ENCODE data around the gene UMAD1.

UMAD1 gene

DNA sequence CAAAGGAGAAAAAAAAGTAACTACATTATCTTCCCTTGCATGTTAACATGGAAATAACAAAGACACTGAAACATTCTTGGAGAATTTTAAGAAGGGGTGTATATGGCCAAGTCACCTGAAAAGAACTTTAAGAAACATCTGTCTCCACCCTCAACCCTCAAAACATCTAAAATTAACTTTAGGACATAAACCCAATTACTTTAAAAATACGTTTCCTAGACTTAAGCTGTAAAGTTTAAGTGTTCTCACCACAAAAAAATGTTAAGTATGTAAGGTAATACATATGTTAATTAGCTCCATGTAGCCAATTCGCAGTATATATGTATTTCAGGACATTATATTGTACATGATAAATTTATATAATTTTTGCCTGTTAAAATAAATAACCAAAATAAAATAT is 257.0 kb downstream of the UMAD1 start:
- no peak for DNase-seq

GRCh38 chr7:7897949-7898515 is 257.5 kb downstream of the UMAD1 start:
- DNase-seq, result no peak

DNA sequence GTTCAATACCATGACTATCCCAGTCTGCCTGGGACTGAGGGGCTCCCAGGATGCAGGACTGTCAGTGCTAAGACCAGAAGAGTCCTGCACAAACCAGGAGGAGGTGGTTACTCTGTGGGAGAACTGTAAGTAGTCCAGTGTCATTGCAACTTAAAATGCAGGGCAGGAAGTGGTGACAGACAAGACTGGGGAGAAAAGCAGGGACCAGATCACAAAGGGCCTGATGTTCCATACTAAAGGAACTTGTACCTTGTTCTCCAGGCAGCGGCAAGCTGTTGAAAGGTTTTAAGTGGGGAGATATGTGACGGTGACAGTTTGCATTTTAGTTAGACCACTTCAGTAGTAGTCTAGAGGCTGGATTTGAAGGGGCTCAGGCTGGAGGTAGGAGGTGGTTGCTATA is 262.3 kb downstream of the UMAD1 start:
- no peak for DNase-seq

GRCh38 chr7:7907306-7907705 is 266.8 kb downstream of the UMAD1 start:
- DNase-seq, result no peak

- no peak for DNase-seq
Measured at GRCh38 chr7:7908622-7909145, 268.1 kb downstream of the UMAD1 start.

GRCh38 chr7:7909376-7909775 is 268.8 kb downstream of the UMAD1 start:
- no peak for DNase-seq

GRCh38 chr7:7911369-7912123 is 271.0 kb downstream of the UMAD1 start:
- no peak for DNase-seq

DNA sequence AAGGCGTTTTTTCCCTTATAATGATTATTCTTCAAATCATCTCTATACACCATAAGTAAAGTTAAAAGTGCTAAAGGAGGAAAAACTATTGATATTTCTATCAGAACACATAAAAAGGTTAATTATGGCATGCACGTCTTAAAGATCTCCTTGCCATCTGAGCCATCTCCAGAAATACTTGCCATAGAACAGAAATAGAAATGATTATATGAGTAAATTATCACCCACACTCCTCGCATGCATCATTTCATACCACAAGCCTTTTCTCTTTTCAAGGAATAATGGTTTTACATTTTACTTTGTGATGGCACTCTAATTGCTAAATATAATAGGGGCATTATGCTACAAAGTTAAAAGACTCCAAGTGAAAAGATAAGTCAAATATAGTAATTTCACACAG is 272.4 kb downstream of the UMAD1 start:
- no peak for DNase-seq

DNA sequence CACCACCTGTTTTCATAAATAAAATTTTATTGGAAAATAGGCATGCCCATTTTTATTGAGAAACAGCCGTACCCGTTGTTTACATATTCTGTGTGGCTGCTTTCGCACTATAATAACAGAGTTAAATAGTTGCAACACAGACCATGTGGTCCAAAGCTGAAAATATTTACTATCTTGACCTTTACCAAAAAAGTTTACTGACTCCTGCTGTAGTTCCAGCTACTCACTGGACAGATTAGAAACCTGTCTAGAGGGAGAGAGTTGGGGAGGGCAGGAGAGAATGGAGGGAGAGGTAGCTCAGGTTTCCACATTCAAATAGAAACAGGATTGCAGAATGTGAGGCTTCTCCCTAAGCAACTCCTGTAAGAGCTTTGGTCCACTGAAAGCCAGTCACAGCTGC is 273.0 kb downstream of the UMAD1 start:
- DNase-seq, result no peak

GRCh38 chr7:7914547-7914946 is 274.0 kb downstream of the UMAD1 start:
- DNase-seq, result no peak

DNA sequence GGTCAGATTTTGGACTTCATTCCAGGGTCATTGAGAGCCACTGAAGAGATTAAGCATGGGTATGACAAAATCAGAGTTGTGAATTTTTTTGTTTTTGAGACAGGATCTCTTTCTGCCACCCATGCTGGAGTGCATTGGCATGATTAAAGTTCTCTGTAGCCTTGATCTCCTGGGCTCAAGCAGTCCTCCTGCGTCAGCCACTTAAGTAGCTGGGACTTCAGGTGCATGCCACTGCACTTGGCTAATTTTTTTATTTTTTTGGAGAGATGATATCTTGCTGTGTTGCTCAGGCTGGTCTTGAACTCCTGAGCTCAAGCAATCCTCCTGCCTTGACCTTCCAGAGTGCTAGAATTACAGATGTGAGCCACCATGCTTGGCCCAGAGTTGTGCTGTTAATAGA is 275.5 kb downstream of the UMAD1 start:
- no peak for DNase-seq

DNA sequence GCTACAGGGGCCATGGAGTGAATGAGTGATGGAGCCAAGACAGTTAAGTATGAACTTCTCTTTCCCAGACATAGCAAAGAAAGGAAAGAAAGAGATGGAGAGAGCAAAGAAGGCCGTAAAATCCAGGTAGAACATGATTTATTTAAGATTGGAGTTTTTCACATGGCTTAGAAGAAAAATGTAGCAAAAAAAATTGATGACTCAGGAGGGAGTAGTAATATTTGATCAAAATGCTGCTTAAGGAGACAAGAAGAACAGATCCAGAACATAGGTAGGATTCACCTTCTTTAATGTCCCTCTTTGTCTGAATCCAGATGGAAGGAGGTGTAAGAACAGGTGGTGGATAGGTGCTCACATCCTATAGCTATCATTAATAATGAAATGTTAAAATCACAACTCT is 277.0 kb downstream of the UMAD1 start:
- DNase-seq, result no peak

- DNase-seq, result no peak
Measured at GRCh38 chr7:7918736-7919448, 278.3 kb downstream of the UMAD1 start.

GRCh38 chr7:7919449-7919945 is 278.9 kb downstream of the UMAD1 start:
- no peak for DNase-seq

- no peak for DNase-seq
Measured at GRCh38 chr7:7920056-7920455, 279.5 kb downstream of the UMAD1 start.

GRCh38 chr7:7920481-7920880 is 279.9 kb downstream of the UMAD1 start:
- no peak for DNase-seq

DNA sequence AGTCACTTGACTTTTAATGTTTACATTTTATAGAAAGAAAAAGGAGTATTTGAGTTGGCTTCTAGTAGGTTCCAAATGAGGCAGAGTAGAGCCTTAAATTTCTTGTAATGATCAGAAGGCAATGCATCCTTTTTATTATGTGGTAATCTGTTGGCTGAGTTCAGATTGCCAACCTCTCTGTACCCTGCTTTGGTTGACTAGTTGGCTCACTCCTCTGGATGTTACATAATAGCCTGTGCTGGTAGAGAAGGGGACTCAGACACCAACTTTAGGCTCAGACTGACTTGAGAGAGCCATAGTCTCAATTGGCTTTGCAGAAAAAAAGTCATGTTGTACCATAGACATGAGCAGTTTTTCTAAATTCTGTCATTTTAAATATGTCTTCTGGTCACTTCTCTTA is 281.3 kb downstream of the UMAD1 start:
- no peak for DNase-seq

- DNase-seq, result no peak
Measured at GRCh38 chr7:7922684-7923385, 282.3 kb downstream of the UMAD1 start.

GRCh38 chr7:7923818-7924217 is 283.3 kb downstream of the UMAD1 start:
- no peak for DNase-seq

GRCh38 chr7:7924303-7924702 is 283.8 kb downstream of the UMAD1 start:
- DNase-seq, result no peak

Data from suppressor macrophage (primary cell).